BLaER1 treated with 17β-estradiol and CSF1 and Interleukin-3, amounts not matched to agents 10 nM and 100 nM (cell line): ENCODE data around the gene SCN8A.
A peak's percentile ranks its signal among the peaks of the same experiment; 100 is the strongest.
"Not testable (repeated sequence)": the region's sequence is repeated elsewhere in the genome, so short reads cannot be mapped to it uniquely, and the experiment has no call there.

Experiments
- H3K27ac ChIP-seq, 11 experiments: shearing (Covaris generic); formaldehyde crosslinking; 2 replicates each; pipeline ENCODE4 v1.8.1; 2022
- H3K27me3 ChIP-seq, 11 experiments: shearing (Covaris generic); formaldehyde crosslinking; 2 replicates each; pipeline ENCODE4 v1.8.1; 2022
- H3K36me3 ChIP-seq, 11 experiments: shearing (Covaris generic); formaldehyde crosslinking; 2 replicates each; pipeline ENCODE4 v1.8.1; 2022
- H3K4me1 ChIP-seq, 10 experiments: shearing (Covaris generic); formaldehyde crosslinking; 2 replicates each; pipeline ENCODE4 v1.8.1; 2022
- H3K4me2 ChIP-seq, 11 experiments: shearing (Covaris generic); formaldehyde crosslinking; 2 replicates each; pipeline ENCODE4 v1.8.1; 2022
- H3K4me3 ChIP-seq, 10 experiments: shearing (Covaris generic); formaldehyde crosslinking; 2 replicates each; pipeline ENCODE4 v1.8.1; 2022
- H3K9ac ChIP-seq, 11 experiments: shearing (Covaris generic); formaldehyde crosslinking; 2 replicates each; pipeline ENCODE4 v1.8.1; 2022
- H3K9me3 ChIP-seq, 11 experiments: shearing (Covaris generic); formaldehyde crosslinking; replicated peaks in 1 of 11; 2 replicates each; pipeline ENCODE4 v1.8.1; 2022
- H4K20me1 ChIP-seq, 11 experiments: shearing (Covaris generic); formaldehyde crosslinking; 2 replicates each; pipeline ENCODE4 v1.8.1; 2022
- Cebpa-rat ChIP-seq, 11 experiments: shearing (Covaris generic); IDR thresholded peaks; 2 replicates each; pipeline ENCODE4 v1.8.1; 2022

Gene SCN8A

DNA sequence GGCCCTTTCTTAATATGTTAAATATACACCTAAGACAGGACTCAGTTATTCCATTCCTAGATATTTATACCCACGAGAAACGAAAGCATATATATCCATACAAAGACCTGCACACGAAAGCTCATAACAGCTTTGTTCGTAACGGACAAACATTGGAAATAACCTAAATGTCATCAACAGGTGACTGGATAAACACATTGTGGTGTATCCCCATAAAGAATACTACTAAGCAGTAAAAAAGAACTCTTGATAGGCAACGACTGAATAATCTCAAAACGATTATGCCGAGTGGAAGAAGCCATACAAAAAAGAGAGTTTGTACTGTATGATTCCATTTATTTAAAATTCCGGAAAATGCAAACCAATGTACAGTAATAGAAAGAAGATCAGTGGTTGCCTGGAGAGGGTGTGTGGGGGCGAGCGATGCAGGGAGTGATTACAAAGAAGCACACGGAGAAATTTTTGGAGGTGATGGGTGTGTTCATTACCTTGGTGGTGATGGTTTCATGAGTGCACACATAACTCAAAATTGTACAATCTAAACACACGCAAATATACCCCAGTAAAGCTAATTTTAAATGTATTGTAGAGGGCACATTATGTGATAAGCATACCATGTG lies 1.4 kb upstream of the SCN8A start:
- no peak for TF ChIP-seq Cebpa-rat (IDR thresholded peaks at IDR 0.05)
- no peaks in the 10 kb centered on the region for H3K36me3 ChIP-seq
- peaks cover 0 to 7% (median 0%) of the 10 kb centered on the region in 11 experiments; a peak in 2 of 22 replicates for H4K20me1 ChIP-seq
- H3K4me1 ChIP-seq: peaks cover 0 to 11% (median 9%) of the 10 kb centered on the region in 10 experiments; a peak in 11 of 20 replicates
- H3K9ac ChIP-seq: no peak overlapping the region; a peak in 2 of 22 replicates
- H3K9me3 ChIP-seq: no peaks in the 10 kb centered on the region
- no peak overlapping the region for H3K27ac ChIP-seq
- H3K27me3 ChIP-seq: peaks cover 22 to 37% (median 32%) of the 10 kb centered on the region in 11 experiments
- peak overlapping the region in 10 of 11 experiments; percentile 63 to 95 (median 89); a peak in 16 of 22 replicates for H3K4me2 ChIP-seq
- peak overlapping the region in 2 of 10 experiments; percentile 75 to 77; a peak in 4 of 20 replicates for H3K4me3 ChIP-seq

DNA sequence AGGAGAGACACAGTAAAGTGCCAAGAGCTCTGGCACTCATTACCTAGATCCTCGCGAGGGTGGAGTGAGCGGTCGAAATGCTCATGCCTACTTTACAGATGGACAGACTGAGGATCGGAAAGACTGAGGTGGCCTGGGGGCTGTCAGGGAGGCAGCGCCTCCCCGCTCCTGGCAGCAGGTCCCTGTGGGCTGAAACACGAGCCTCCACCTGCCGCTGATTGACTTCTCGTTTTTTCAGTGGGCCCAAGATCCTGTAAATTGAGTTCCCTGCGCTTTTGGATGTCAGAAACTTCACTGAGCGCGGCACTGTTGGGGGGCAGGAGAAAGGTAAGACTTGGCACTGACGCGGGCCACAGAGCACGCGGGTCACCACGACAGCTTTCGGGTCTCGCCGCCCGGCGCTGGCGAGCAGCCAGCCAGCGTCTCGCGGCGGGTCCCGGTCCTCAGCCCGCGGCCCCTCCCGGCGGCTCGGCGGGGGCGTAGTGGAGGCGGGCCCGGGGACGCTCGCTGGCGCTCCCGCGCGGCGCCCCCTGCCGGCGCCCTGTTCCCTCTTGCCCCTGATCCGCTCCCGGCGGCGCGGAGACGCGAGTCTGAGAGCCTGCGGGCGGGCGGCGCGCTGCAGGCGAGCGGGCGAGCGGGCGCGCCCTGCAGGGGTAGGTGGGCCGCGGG lies 552 bp upstream of the SCN8A start:
- H3K9me3 ChIP-seq: no peaks in the 10 kb centered on the region
- no peak for TF ChIP-seq Cebpa-rat (IDR thresholded peaks at IDR 0.05)
- peak overlapping the region; percentile 63 to 96 (median 90) for H3K4me2 ChIP-seq
- H3K27ac ChIP-seq: peak overlapping the region in 1 of 11 experiments; percentile 5; a peak in 1 of 22 replicates
- H3K4me3 ChIP-seq: peak overlapping the region; percentile 51 to 77 (median 66)
- peaks cover 0 to 7% (median 0%) of the 10 kb centered on the region in 11 experiments; a peak in 2 of 22 replicates for H4K20me1 ChIP-seq
- H3K36me3 ChIP-seq: no peaks in the 10 kb centered on the region
- H3K9ac ChIP-seq: peak overlapping the region; percentile 32 to 72 (median 62); a peak in 21 of 22 replicates
- peaks cover 0 to 11% (median 9%) of the 10 kb centered on the region in 10 experiments; a peak in 11 of 20 replicates for H3K4me1 ChIP-seq
- H3K27me3 ChIP-seq: peaks cover 22 to 37% (median 32%) of the 10 kb centered on the region in 11 experiments

DNA sequence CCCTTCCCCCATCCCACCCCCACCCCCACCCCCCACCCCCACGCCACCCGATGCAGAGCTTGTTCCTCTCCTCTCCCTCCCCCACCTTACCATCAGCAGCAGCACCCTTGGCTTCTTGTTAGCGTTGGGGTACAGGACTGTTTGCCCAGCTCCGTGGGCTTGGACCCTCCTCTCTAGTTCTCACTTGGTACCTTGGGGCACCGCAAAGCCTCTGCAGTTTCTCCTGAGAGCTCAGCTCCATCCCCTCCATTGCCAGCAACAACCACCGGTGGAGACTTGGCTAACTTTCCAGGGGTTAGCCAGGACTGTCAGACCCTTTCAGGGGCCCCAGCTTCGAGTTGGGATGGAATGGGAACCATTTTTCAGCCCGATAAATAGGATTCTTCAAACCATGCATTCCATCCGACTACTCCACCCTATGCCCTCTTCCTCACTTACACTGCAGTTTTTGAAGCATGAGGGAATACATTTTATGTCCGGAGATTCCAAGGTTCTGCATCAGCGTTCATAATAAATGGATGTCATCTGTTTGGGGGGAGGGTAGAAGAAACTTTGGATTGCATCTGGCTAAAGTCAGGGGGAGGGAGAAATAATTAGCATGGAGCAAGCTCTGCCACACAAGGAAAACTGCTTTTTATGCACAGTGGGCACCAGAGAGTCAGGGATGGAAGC lies 1.1 kb downstream of the SCN8A start:
- H4K20me1 ChIP-seq: peaks cover 0 to 7% (median 0%) of the 10 kb centered on the region in 11 experiments; a peak in 2 of 22 replicates
- H3K36me3 ChIP-seq: no peaks in the 10 kb centered on the region
- H3K4me2 ChIP-seq: peak overlapping the region in 2 of 11 experiments; percentile 11 to 96; a peak in 1 of 22 replicates
- H3K27ac ChIP-seq: no peak overlapping the region
- H3K9ac ChIP-seq: no peak overlapping the region
- H3K4me3 ChIP-seq: no peak overlapping the region
- peaks cover 0 to 11% (median 9%) of the 10 kb centered on the region in 10 experiments; a peak in 11 of 20 replicates for H3K4me1 ChIP-seq
- peaks cover 22 to 37% (median 32%) of the 10 kb centered on the region in 11 experiments for H3K27me3 ChIP-seq
- no peaks in the 10 kb centered on the region for H3K9me3 ChIP-seq
- no peak for TF ChIP-seq Cebpa-rat (IDR thresholded peaks at IDR 0.05)

DNA sequence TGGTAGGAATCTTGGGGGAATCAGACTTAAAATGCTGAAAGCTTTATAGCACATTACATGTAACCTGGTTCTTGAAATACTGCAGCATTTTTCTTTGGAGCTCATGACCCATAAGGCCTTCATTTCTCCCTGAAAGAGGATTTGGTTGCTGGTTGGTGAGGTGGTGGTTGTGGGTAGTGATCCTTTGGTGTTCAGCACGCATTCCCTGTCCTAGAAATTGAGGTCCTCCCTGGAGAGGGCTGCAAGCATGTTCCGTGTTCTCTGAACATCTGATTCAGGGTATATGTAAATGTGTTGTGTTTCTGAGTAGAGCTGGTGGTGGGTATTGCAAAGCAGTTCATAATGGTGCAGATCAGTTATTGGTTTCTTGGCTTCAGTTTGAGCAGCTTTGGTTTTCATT lies 2.0 kb downstream of the SCN8A start:
- Histone ChIP-seq H3K9me3 (no peaks in the 10 kb centered on the region), H3K36me3 (no peaks in the 10 kb centered on the region), H4K20me1 (peaks cover 0 to 7% (median 0%) of the 10 kb centered on the region in 11 experiments; a peak in 2 of 22 replicates), H3K4me3 (no peak overlapping the region), H3K9ac (no peak overlapping the region), H3K4me2 (no peak overlapping the region), H3K27me3 (peaks cover 22 to 37% (median 32%) of the 10 kb centered on the region in 11 experiments), H3K27ac (no peak overlapping the region), H3K4me1 (peaks cover 0 to 11% (median 9%) of the 10 kb centered on the region in 10 experiments; a peak in 11 of 20 replicates)
- TF ChIP-seq Cebpa-rat (IDR thresholded peaks at IDR 0.05): no peak

DNA sequence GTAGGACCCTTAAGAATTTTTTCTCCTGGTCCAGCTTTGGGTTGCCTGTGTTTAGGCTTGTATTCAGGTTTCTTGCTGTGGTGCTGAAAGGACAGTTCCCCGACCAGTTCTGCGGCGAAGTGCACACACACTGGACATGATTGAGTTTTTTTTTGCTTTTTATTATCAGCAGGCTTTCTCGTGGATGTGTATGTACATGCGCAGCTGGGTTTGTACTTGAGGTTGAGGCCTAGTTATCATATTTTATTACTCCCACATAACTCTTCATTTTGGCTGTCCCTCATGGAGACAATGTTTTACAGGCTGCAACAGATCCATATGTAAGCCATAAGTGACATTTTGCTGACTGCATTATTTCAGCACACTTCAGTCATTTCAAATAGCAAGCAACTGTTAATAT lies 2.5 kb downstream of the SCN8A start:
- Histone ChIP-seq H3K27me3 (peaks cover 22 to 37% (median 32%) of the 10 kb centered on the region in 11 experiments), H3K4me3 (no peak overlapping the region), H4K20me1 (peaks cover 0 to 7% (median 0%) of the 10 kb centered on the region in 11 experiments; a peak in 2 of 22 replicates), H3K27ac (no peak overlapping the region), H3K4me2 (no peak overlapping the region), H3K9me3 (no peaks in the 10 kb centered on the region), H3K36me3 (no peaks in the 10 kb centered on the region), H3K9ac (no peak overlapping the region), H3K4me1 (peaks cover 0 to 11% (median 9%) of the 10 kb centered on the region in 10 experiments; a peak in 11 of 20 replicates)
- no peak for TF ChIP-seq Cebpa-rat (IDR thresholded peaks at IDR 0.05)

DNA sequence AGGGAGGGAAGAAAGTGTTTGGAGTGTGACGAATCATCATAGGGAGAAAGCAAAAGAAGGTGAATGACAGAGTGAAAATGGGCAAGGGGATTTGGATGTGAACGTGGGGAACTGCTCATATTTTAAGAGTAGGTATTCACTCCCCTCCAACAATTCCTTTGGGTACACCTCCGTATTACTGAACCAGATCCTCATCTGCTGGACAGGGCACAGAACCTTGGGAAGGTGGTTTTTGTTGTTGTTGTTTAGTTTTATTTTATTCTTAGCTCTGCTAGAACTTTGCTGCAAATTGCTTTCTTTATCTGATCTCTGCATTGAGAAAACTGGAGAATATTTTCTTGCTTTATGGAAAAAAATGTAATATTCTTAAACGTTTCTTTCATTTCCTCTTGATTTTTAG lies 7.1 kb downstream of the SCN8A start:
- no peak for TF ChIP-seq Cebpa-rat (IDR thresholded peaks at IDR 0.05)

DNA sequence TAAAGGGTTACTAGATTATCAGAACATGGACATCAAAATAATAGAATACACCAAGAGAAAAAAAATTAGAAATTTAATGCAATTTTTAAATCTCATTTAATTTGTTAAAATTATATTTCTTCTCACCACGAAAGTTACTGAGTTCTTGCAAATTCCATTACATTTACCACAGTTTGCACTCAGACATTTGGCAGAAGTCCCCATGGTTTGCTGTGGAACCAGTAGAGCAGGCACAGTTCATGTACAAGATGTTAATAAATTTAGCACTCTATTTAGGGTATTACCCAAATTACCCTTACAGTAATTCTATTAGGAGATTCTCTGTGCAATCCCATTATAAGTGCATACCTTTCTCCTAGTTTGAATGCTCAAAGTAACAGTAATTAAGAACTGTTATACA lies 9.7 kb downstream of the SCN8A start:
- no peaks in the 10 kb centered on the region for H3K4me1 ChIP-seq
- no peaks in the 10 kb centered on the region for H4K20me1 ChIP-seq
- H3K27me3 ChIP-seq: no peaks in the 10 kb centered on the region
- H3K27ac ChIP-seq: no peak overlapping the region
- no peak for TF ChIP-seq Cebpa-rat (IDR thresholded peaks at IDR 0.05)
- no peak overlapping the region for H3K9ac ChIP-seq
- no peak overlapping the region for H3K4me3 ChIP-seq
- H3K4me2 ChIP-seq: no peak overlapping the region
- H3K9me3 ChIP-seq: no peaks in the 10 kb centered on the region
- no peaks in the 10 kb centered on the region for H3K36me3 ChIP-seq

More for the DNA sequence above, 7.1 kb downstream of the SCN8A start:
- Histone ChIP-seq H3K4me1 (no peaks in the 10 kb centered on the region), H3K4me2 (no peak overlapping the region), H3K4me3 (no peak overlapping the region), H4K20me1 (peaks cover 0 to under 1% (median 0%) of the 10 kb centered on the region in 11 experiments; a peak in 1 of 22 replicates), H3K36me3 (no peaks in the 10 kb centered on the region), H3K9ac (no peak overlapping the region), H3K27me3 (peaks cover 1 to 10% (median 3%) of the 10 kb centered on the region in 11 experiments; a peak in 20 of 22 replicates), H3K9me3 (no peaks in the 10 kb centered on the region), H3K27ac (no peak overlapping the region)

DNA sequence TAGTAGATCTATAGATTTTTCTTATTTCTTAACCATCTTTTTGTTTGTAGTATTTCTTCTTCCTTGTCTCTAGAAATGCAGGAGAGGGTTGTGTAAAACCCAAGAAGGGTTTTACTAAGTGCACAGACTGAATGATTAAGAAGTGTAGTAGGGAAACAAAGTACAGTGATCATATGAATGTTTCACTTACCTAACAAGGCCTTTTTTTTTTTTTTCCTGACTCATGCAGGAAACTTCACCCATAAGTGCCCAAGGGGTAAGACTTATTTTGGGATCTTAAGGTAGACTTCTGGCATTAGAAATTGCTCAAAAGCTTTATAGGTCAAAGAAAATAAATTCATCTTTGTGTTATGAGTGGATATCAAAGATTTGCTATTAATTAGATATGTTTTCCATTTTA lies 10.2 kb downstream of the SCN8A start:
- H3K4me1 ChIP-seq: no peaks in the 10 kb centered on the region
- no peaks in the 10 kb centered on the region for H4K20me1 ChIP-seq
- no peak overlapping the region for H3K4me2 ChIP-seq
- H3K4me3 ChIP-seq: no peak overlapping the region
- H3K36me3 ChIP-seq: no peaks in the 10 kb centered on the region
- no peak for TF ChIP-seq Cebpa-rat (IDR thresholded peaks at IDR 0.05)
- no peak overlapping the region for H3K9ac ChIP-seq
- H3K27me3 ChIP-seq: no peaks in the 10 kb centered on the region
- no peak overlapping the region for H3K27ac ChIP-seq
- H3K9me3 ChIP-seq: no peaks in the 10 kb centered on the region

DNA sequence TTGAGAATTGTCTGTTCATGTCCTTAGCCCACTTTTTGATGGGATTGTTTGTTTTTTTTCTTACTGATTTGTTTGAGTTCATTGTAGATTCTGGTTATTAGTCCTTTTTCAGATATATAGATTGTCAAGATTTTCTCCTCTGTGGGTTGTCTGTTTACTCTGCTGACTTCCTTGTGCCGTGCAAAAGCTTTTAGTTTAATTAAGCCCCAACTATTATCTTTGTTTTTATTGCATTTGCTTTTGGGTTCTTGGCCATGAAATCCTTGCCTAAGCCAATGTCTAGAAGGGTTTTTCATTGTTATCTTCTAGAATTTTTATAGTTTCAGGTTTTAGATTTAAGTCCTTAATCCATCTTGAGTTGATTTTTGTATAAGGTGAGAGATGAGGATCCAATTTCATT lies 14.9 kb downstream of the SCN8A start:
- H3K4me1 ChIP-seq, H3K9me3 ChIP-seq, H3K27me3 ChIP-seq, H3K36me3 ChIP-seq, H3K4me3 ChIP-seq, H4K20me1 ChIP-seq, H3K9ac ChIP-seq, H3K27ac ChIP-seq, H3K4me2 ChIP-seq: not testable (repeated sequence)

DNA sequence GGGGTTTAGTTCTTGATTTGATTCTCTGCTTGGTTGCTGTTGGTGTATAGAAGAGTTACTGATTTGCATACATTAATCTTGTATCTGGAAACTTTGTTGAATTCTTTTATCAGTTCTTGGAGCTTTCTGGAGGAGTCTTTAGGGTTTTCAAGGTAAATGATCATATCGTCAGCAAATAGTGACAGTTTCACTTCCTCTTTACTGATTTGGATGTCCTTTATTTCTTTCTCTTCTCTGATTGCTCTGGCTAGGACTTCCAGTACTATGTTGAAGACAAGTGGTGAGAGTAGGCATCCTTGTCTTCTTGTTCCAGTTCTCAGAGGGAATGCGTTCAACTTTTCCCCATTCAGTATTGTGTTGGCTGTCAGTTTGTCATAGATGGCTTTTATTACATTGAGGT lies 16.2 kb downstream of the SCN8A start:
- not testable (repeated sequence) for H3K9ac ChIP-seq, H3K4me3 ChIP-seq, H3K27ac ChIP-seq, H3K27me3 ChIP-seq, H3K4me1 ChIP-seq, H4K20me1 ChIP-seq, H3K4me2 ChIP-seq, H3K9me3 ChIP-seq, H3K36me3 ChIP-seq
